T-helper 2 cell (primary cell): ENCODE measurements around the gene UBE2E1.
A peak's percentile ranks its signal among the peaks of the same experiment; 100 is the strongest.
"Not testable (repeated sequence)": the region's sequence is repeated elsewhere in the genome, so short reads cannot be mapped to it uniquely, and the experiment has no call there.

Source experiments
- DNase-seq, 5 experiments: peaks; one replicate each; pipeline versions ENCODE4 v3.0.0 to v3.0.0-alpha.2; 2012 to 2022

The UBE2E1 gene

GRCh38 chr3:23884481-23884880 lies 78.7 kb downstream of the UBE2E1 start:
- no peak for DNase-seq

- DNase-seq, result no peak
Measured at GRCh38 chr3:23885210-23885609, 79.5 kb downstream of the UBE2E1 start.

GRCh38 chr3:23886311-23886710 lies 80.6 kb downstream of the UBE2E1 start:
- DNase-seq, result no peak

GRCh38 chr3:23888617-23889228 lies 83.0 kb downstream of the UBE2E1 start:
- peak in 1 of 5 experiments; percentile 30 for DNase-seq

- no peak for DNase-seq
Measured at GRCh38 chr3:23889386-23889785, 83.6 kb downstream of the UBE2E1 start.

- DNase-seq, result no peak
Measured at GRCh38 chr3:23889950-23890349, 84.2 kb downstream of the UBE2E1 start.

- no peak for DNase-seq
Measured at GRCh38 chr3:23894254-23895061, 88.7 kb downstream of the UBE2E1 start.

GRCh38 chr3:23895181-23895580 lies 89.4 kb downstream of the UBE2E1 start:
- DNase-seq, result no peak

- no peak for DNase-seq
Measured at GRCh38 chr3:23900744-23901143, 95.0 kb downstream of the UBE2E1 start.

- no peak for DNase-seq
Measured at GRCh38 chr3:23904545-23904944, 98.8 kb downstream of the UBE2E1 start.

- peak in 1 of 5 experiments; percentile 11 for DNase-seq
Measured at GRCh38 chr3:23909341-23909740, 103.6 kb downstream of the UBE2E1 start.

GRCh38 chr3:23911397-23911796 lies 105.6 kb downstream of the UBE2E1 start:
- DNase-seq, result no peak

GRCh38 chr3:23912335-23912734 lies 106.6 kb downstream of the UBE2E1 start:
- DNase-seq, result not testable (repeated sequence)

GRCh38 chr3:23913182-23913581 lies 107.4 kb downstream of the UBE2E1 start:
- DNase-seq, result no peak

GRCh38 chr3:23913873-23914743 lies 108.4 kb downstream of the UBE2E1 start:
- DNase-seq, result peak in 1 of 5 experiments; percentile 15

GRCh38 chr3:23915537-23916108 lies 109.9 kb downstream of the UBE2E1 start:
- no peak for DNase-seq

GRCh38 chr3:23916152-23916885 lies 110.6 kb downstream of the UBE2E1 start:
- DNase-seq, result peak in 2 of 5 experiments; percentile 11 to 13

GRCh38 chr3:23916886-23917678 lies 111.3 kb downstream of the UBE2E1 start, which contains the start of the genes NKIRAS1 and RPL15:
Gene NKIRAS1 (minus strand): TSS chr3:23916990. CDS start chr3:23910904, 6,086 bp downstream.
Gene RPL15 (plus strand): TSS chr3:23917132. CDS start chr3:23917860, 728 bp downstream.
- peak; percentile 92 to 98 (median 96) for DNase-seq

- DNase-seq, result peak in 1 of 5 experiments; percentile 82
Measured at GRCh38 chr3:23917679-23918303, 112.0 kb downstream of the UBE2E1 start.

GRCh38 chr3:23918331-23918730 lies 112.6 kb downstream of the UBE2E1 start:
- not testable (repeated sequence) for DNase-seq
